ENCODE results near the gene GRID1. TPM values are rescaled to one million over a fixed set of nuclear protein-coding genes. Genes with fewer than 3 reads are reported as not detected.

GRID1 gene
- total and polyA plus RNA-seq, 10 of the 15 experiments (the other 5 are each of a cell fraction or from before 2014, with no cell fraction given): 0.04 to 0.62 (median 0.08) TPM; not detected in 5

GRCh38 chr10:86090807-86091206 is 275.8 kb downstream of the GRID1 start:
- POLR2A ChIA-PET: no interaction called here
- H3K79me2 ChIP-seq (ENCODE audit: control insufficient read depth, insufficient read depth, low read length): no peaks in the 10 kb centered on the region
- ATAC-seq (no peak), DNase-seq (ENCODE audit: low read depth, low spot score) (no peak), FAIRE-seq (no peak)
- no peak overlapping the region for H2AFZ ChIP-seq (ENCODE audit: control insufficient read depth, low read depth, low read length)
- RAD21 ChIA-PET (ENCODE audit: unreplicated experiment): no interaction called here
- H3K4me2 ChIP-seq (ENCODE audit: control insufficient read depth, insufficient read depth): no peak overlapping the region
- H3K27ac ChIP-seq (ENCODE audit: control insufficient read depth, insufficient read depth): no peak overlapping the region
- no peaks in the 10 kb centered on the region for H4K20me1 ChIP-seq (ENCODE audit: control insufficient read depth, insufficient read depth)
- intact Hi-C loops (cut with micrococcal nuclease; ENCODE audit: unreplicated experiment) (no loop called here), in situ Hi-C loops (cut with MboI) (no loop called here)
- CTCF ChIA-PET: interaction anchor here (3.1 kb wide), 1 partner anchor 10 kb away, joined by 14 read pairs; no protein-coding TSS in a partner anchor
- H3K4me3 ChIP-seq: no peak overlapping the region
- H3K36me3 ChIP-seq (ENCODE audit: control insufficient read depth in 2 of 2, insufficient read depth in 2 of 2, low read length in 1 of 2): no peaks in the 10 kb centered on the region
- 0 out of 4 replicates have a peak, but pooled peaks cover 0 to 2% of the 10 kb centered on the region in 2 experiments for H3K27me3 ChIP-seq (replicated peaks in 1 of 2; ENCODE audit: control insufficient read depth in 2 of 2, insufficient read depth in 2 of 2, low read length in 1 of 2)
- TF ChIP-seq EED (IDR thresholded peaks at IDR 0.05; ENCODE audit: low read depth) (no peak), SMARCA5 (IDR thresholded peaks at IDR 0.05) (no peak), RELB (IDR thresholded peaks at IDR 0.05; ENCODE audit: low read depth) (no peak), SMAD1 (IDR thresholded peaks at IDR 0.05; ENCODE audit: low read depth, partially characterized antibody) (no peak), NFIC (IDR thresholded peaks at IDR 0.05; ENCODE audit: low read depth, low read length) (no peak), FOXK2 (IDR thresholded peaks at IDR 0.05) (no peak), ASH2L (IDR thresholded peaks at IDR 0.05; ENCODE audit: borderline replicate concordance, low read depth) (no peak), PAX5 (IDR thresholded peaks at IDR 0.05; ENCODE audit: borderline replicate concordance, low read depth, low read length) (no peak), RELA (IDR thresholded peaks at IDR 0.05; ENCODE audit: borderline replicate concordance, partially characterized antibody) (no peak), ZNF24 (IDR thresholded peaks at IDR 0.05) (no peak), SP1 (IDR thresholded peaks at IDR 0.05; ENCODE audit: low read depth, low read length) (no peak), ZSCAN29 (IDR thresholded peaks at IDR 0.05) (no peak), PML (IDR thresholded peaks at IDR 0.05; ENCODE audit: low read length) (no peak)
- TF ChIP-seq, protein P1, sequence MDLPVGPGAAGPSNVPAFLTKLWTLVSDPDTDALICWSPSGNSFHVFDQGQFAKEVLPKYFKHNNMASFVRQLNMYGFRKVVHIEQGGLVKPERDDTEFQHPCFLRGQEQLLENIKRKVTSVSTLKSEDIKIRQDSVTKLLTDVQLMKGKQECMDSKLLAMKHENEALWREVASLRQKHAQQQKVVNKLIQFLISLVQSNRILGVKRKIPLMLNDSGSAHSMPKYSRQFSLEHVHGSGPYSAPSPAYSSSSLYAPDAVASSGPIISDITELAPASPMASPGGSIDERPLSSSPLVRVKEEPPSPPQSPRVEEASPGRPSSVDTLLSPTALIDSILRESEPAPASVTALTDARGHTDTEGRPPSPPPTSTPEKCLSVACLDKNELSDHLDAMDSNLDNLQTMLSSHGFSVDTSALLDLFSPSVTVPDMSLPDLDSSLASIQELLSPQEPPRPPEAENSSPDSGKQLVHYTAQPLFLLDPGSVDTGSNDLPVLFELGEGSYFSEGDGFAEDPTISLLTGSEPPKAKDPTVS (IDR thresholded peaks at IDR 0.05; ENCODE audit: low read depth, low read length): no peak
- H3K4me1 ChIP-seq (ENCODE audit: control insufficient read depth, insufficient read depth, low read length): no peaks in the 10 kb centered on the region
- no TSS peak for BruUV-seq (replicated peaks)
- 28% methylated on average over 3 of the region's 3 CpGs for WGBS (ENCODE audit: insufficient coverage, insufficient replicate concordance, low lambda C conversion rate, missing lambda C conversion rate)
- H3K9ac ChIP-seq (ENCODE audit: control insufficient read depth, insufficient read depth, low read length): no peak overlapping the region
- H3K9me3 ChIP-seq (replicated peaks; ENCODE audit: control insufficient read depth, insufficient read depth, low read length): no peaks in the 10 kb centered on the region
- SMC1A ChIA-PET (ENCODE audit: uncharacterized antibody, unreplicated experiment): no interaction called here
